ENCODE data around the gene TCF25.

TCF25 gene

GRCh38 chr16:89902980-89903379 lies 29.6 kb downstream of the TCF25 start:
- WGBS (ENCODE audit: extremely low coverage, insufficient coverage, low lambda C conversion rate): no CpG with 5 or more reads among the region's 11 CpGs
- H3K27ac ChIP-seq (ENCODE audit: low read depth, low read length): no peak overlapping the region

GRCh38 chr16:89903908-89904515 lies 30.6 kb downstream of the TCF25 start:
- no peak overlapping the region for H3K4me2 ChIP-seq (ENCODE audit: low read length)
- H3K4me1 ChIP-seq (ENCODE audit: control insufficient read depth, low read depth, low read length): no peaks in the 10 kb centered on the region
- no peak overlapping the region for H3K56ac ChIP-seq (ENCODE audit: low read length)
- H3K23ac ChIP-seq (ENCODE audit: low read length): no peak overlapping the region
- H4K8ac ChIP-seq (ENCODE audit: low read depth, low read length): no peak overlapping the region
- H3K4ac ChIP-seq (ENCODE audit: low read depth, low read length): no peak overlapping the region
- H3K79me2 ChIP-seq (ENCODE audit: control insufficient read depth, insufficient read depth, low read length): no peaks in the 10 kb centered on the region
- WGBS (ENCODE audit: extremely low coverage, insufficient coverage, low lambda C conversion rate): no CpG with 5 or more reads among the region's 19 CpGs
- H4K5ac ChIP-seq (ENCODE audit: low read length): no peak overlapping the region
- H2AK5ac ChIP-seq (ENCODE audit: low read length): no peak overlapping the region
- H3K27ac ChIP-seq (ENCODE audit: low read depth, low read length): no peak overlapping the region
- H2BK120ac ChIP-seq (ENCODE audit: low read depth, low read length): no peak overlapping the region
- no peak overlapping the region for H2BK15ac ChIP-seq (replicated peaks; ENCODE audit: low read depth)
- H3K9ac ChIP-seq (ENCODE audit: low read length): no peak overlapping the region
- H3K4me3 ChIP-seq (ENCODE audit: low read length): no peak overlapping the region
- no peaks in the 10 kb centered on the region for H3K27me3 ChIP-seq (ENCODE audit: insufficient read depth, low read length, poor library complexity)
- H3K79me1 ChIP-seq (ENCODE audit: low read length): no peaks in the 10 kb centered on the region
- no peak overlapping the region for H2BK5ac ChIP-seq (ENCODE audit: low read length)
- H3K18ac ChIP-seq (ENCODE audit: low read length): no peak overlapping the region
- DNase-seq: no peak
- peaks cover 19% of the 10 kb centered on the region for H3K36me3 ChIP-seq (ENCODE audit: control insufficient read depth, insufficient read depth, low read length)

More at GRCh38 chr16:89902980-89903379, 29.6 kb downstream of the TCF25 start:
- no peaks in the 10 kb centered on the region for H3K27me3 ChIP-seq (ENCODE audit: insufficient read depth, low read length, poor library complexity)
- no peak overlapping the region for H3K18ac ChIP-seq (ENCODE audit: low read length)
- no peak overlapping the region for H4K8ac ChIP-seq (ENCODE audit: low read depth, low read length)
- no peak overlapping the region for H2BK120ac ChIP-seq (ENCODE audit: low read depth, low read length)
- H3K4me3 ChIP-seq (ENCODE audit: low read length): no peak overlapping the region
- H2BK15ac ChIP-seq (replicated peaks; ENCODE audit: low read depth): no peak overlapping the region
- no peak overlapping the region for H2BK5ac ChIP-seq (ENCODE audit: low read length)
- H4K5ac ChIP-seq (ENCODE audit: low read length): no peak overlapping the region
- H3K79me1 ChIP-seq (ENCODE audit: low read length): no peaks in the 10 kb centered on the region
- no peak overlapping the region for H2AK5ac ChIP-seq (ENCODE audit: low read length)
- H3K9ac ChIP-seq (ENCODE audit: low read length): no peak overlapping the region
- H3K4me2 ChIP-seq (ENCODE audit: low read length): no peak overlapping the region
- H3K56ac ChIP-seq (ENCODE audit: low read length): no peak overlapping the region
- H3K36me3 ChIP-seq (ENCODE audit: control insufficient read depth, insufficient read depth, low read length): peaks cover 21% of the 10 kb centered on the region
- no peak overlapping the region for H3K23ac ChIP-seq (ENCODE audit: low read length)
- no peak for DNase-seq
- H3K79me2 ChIP-seq (ENCODE audit: control insufficient read depth, insufficient read depth, low read length): no peaks in the 10 kb centered on the region
- no peak overlapping the region for H3K4ac ChIP-seq (ENCODE audit: low read depth, low read length)
- H3K4me1 ChIP-seq (ENCODE audit: control insufficient read depth, low read depth, low read length): no peaks in the 10 kb centered on the region

- H4K8ac ChIP-seq (ENCODE audit: low read depth, low read length): no peak overlapping the region
- H2BK5ac ChIP-seq (ENCODE audit: low read length): no peak overlapping the region
- peaks cover 17% of the 10 kb centered on the region for H3K36me3 ChIP-seq (ENCODE audit: control insufficient read depth, insufficient read depth, low read length)
- H3K23ac ChIP-seq (ENCODE audit: low read length): no peak overlapping the region
- no peaks in the 10 kb centered on the region for H3K79me1 ChIP-seq (ENCODE audit: low read length)
- no peak overlapping the region for H3K4me2 ChIP-seq (ENCODE audit: low read length)
- WGBS (ENCODE audit: extremely low coverage, insufficient coverage, low lambda C conversion rate): no CpG with 5 or more reads among the region's 31 CpGs
- no peak for DNase-seq
- no peak overlapping the region for H3K4me3 ChIP-seq (ENCODE audit: low read length)
- H3K18ac ChIP-seq (ENCODE audit: low read length): no peak overlapping the region
- H2BK120ac ChIP-seq (ENCODE audit: low read depth, low read length): no peak overlapping the region
- H3K4ac ChIP-seq (ENCODE audit: low read depth, low read length): no peak overlapping the region
- H2BK15ac ChIP-seq (replicated peaks; ENCODE audit: low read depth): no peak overlapping the region
- H3K56ac ChIP-seq (ENCODE audit: low read length): no peak overlapping the region
- no peaks in the 10 kb centered on the region for H3K79me2 ChIP-seq (ENCODE audit: control insufficient read depth, insufficient read depth, low read length)
- no peak overlapping the region for H3K9ac ChIP-seq (ENCODE audit: low read length)
- no peaks in the 10 kb centered on the region for H3K27me3 ChIP-seq (ENCODE audit: insufficient read depth, low read length, poor library complexity)
- no peak overlapping the region for H2AK5ac ChIP-seq (ENCODE audit: low read length)
- H4K5ac ChIP-seq (ENCODE audit: low read length): no peak overlapping the region
- H3K27ac ChIP-seq (ENCODE audit: low read depth, low read length): no peak overlapping the region
- H3K4me1 ChIP-seq (ENCODE audit: control insufficient read depth, low read depth, low read length): no peaks in the 10 kb centered on the region
These were observed 31.5 kb downstream of the TCF25 start for GRCh38 chr16:89904606-89905510.

- Histone ChIP-seq H3K4me3 (ENCODE audit: low read length) (no peak overlapping the region), H3K27me3 (ENCODE audit: insufficient read depth, low read length, poor library complexity) (no peaks in the 10 kb centered on the region), H3K56ac (ENCODE audit: low read length) (no peak overlapping the region), H3K4me2 (ENCODE audit: low read length) (no peak overlapping the region), H3K27ac (ENCODE audit: low read depth, low read length) (no peak overlapping the region), H3K23ac (ENCODE audit: low read length) (no peak overlapping the region), H3K4ac (ENCODE audit: low read depth, low read length) (no peak overlapping the region), H2BK120ac (ENCODE audit: low read depth, low read length) (no peak overlapping the region), H3K9ac (ENCODE audit: low read length) (no peak overlapping the region), H2BK5ac (ENCODE audit: low read length) (no peak overlapping the region), H3K79me1 (ENCODE audit: low read length) (no peaks in the 10 kb centered on the region), H3K4me1 (ENCODE audit: control insufficient read depth, low read depth, low read length) (no peaks in the 10 kb centered on the region), H2AK5ac (ENCODE audit: low read length) (no peak overlapping the region), H4K5ac (ENCODE audit: low read length) (no peak overlapping the region), H3K18ac (ENCODE audit: low read length) (no peak overlapping the region), H3K36me3 (ENCODE audit: control insufficient read depth, insufficient read depth, low read length) (peaks cover 13% of the 10 kb centered on the region), H2BK15ac (replicated peaks; ENCODE audit: low read depth) (no peak overlapping the region), H3K79me2 (ENCODE audit: control insufficient read depth, insufficient read depth, low read length) (no peaks in the 10 kb centered on the region), H4K8ac (ENCODE audit: low read depth, low read length) (no peak overlapping the region)
- no CpG with 5 or more reads among the region's 23 CpGs for WGBS (ENCODE audit: extremely low coverage, insufficient coverage, low lambda C conversion rate)
- DNase-seq: no peak
These were observed 32.2 kb downstream of the TCF25 start for GRCh38 chr16:89905511-89906139.

GRCh38 chr16:89906140-89907025 lies 33.0 kb downstream of the TCF25 start:
- Histone ChIP-seq H2BK120ac (ENCODE audit: low read depth, low read length) (no peak overlapping the region), H3K4ac (ENCODE audit: low read depth, low read length) (no peak overlapping the region), H3K23ac (ENCODE audit: low read length) (no peak overlapping the region), H3K18ac (ENCODE audit: low read length) (no peak overlapping the region), H3K27me3 (ENCODE audit: insufficient read depth, low read length, poor library complexity) (no peaks in the 10 kb centered on the region), H3K27ac (ENCODE audit: low read depth, low read length) (no peak overlapping the region), H3K4me2 (ENCODE audit: low read length) (no peak overlapping the region), H3K4me1 (ENCODE audit: control insufficient read depth, low read depth, low read length) (no peaks in the 10 kb centered on the region), H3K36me3 (ENCODE audit: control insufficient read depth, insufficient read depth, low read length) (peaks cover 15% of the 10 kb centered on the region), H3K4me3 (ENCODE audit: low read length) (no peak overlapping the region), H2AK5ac (ENCODE audit: low read length) (no peak overlapping the region), H3K9ac (ENCODE audit: low read length) (no peak overlapping the region), H2BK5ac (ENCODE audit: low read length) (no peak overlapping the region), H3K56ac (ENCODE audit: low read length) (no peak overlapping the region), H3K79me1 (ENCODE audit: low read length) (no peaks in the 10 kb centered on the region), H4K8ac (ENCODE audit: low read depth, low read length) (no peak overlapping the region), H4K5ac (ENCODE audit: low read length) (no peak overlapping the region), H2BK15ac (replicated peaks; ENCODE audit: low read depth) (no peak overlapping the region), H3K79me2 (ENCODE audit: control insufficient read depth, insufficient read depth, low read length) (no peaks in the 10 kb centered on the region)
- WGBS (ENCODE audit: extremely low coverage, insufficient coverage, low lambda C conversion rate): no CpG with 5 or more reads among the region's 40 CpGs
- DNase-seq: no peak
